Transverse colon (tissue), 3 donors: Measurements from ENCODE around the gene CREB5.

ENCODE experiments used
- EP300 ChIP-seq: sonication (generic); formaldehyde crosslinking; IDR thresholded peaks from one replicate; pipeline ENCODE4 v1.6.1; 2017; ENCODE audit warnings: antibody characterized with exemption, low read depth
- POLR2A ChIP-seq: fragments of 450-650 bp; IDR thresholded peaks from one replicate; pipeline ENCODE4 v1.6.1; 2016; ENCODE audit warnings: antibody characterized with exemption, mild to moderate bottlenecking, moderate library complexity
- TF ChIP-seq, protein P1 (sequence below), 5 experiments: fragments of 200-600 bp in 3 of 5; fragments of 450-650 bp in 2 of 5; sonication (generic) in 3 of 5; IDR thresholded peaks; 1 replicate in 2 of 5; 2 replicates in 3 of 5; pipeline ENCODE4 v1.5.1; 2016 to 2017; ENCODE audit warnings: antibody characterized with exemption in 5 of 5, inconsistent platforms in 3 of 5, mild to moderate bottlenecking in 2 of 5, moderate library complexity in 1 of 5

DNA sequence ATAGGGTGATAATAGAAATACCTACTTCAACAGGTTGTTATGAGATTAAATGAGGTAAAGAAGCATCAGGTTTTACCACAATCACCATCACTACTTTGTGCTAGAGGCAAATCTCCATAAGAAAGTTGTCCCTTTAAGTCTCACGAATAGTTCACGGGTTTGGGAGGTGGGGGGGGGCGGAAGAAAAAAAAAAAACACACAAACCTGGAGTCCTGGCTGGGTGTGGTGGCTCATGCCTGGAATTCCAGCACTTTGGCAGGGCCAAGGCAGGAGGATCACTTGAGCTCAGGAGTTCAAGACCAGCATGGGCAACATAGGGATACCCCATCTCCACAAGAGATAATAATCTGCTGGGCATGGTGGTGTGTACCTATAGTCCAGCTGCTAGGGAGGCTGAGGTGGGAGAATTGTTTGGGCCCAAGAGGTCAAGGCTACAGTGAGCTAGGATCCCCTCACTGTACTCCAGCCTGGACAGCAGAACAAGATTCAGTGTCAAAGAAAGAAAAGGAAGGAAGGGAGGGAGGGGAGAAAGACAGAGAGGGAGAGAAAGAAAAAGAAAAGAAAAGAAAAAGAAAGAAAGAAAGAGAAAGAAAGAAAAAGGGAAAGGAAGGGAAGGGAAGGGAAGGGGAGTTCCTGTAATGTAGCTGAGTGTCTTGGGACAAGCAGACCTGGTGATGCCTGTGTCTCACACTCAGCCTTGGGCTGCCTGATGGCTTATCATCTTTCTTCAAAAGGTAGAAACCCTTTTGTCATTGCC is 231.4 kb downstream of the CREB5 start:
- TF ChIP-seq, protein P1, sequence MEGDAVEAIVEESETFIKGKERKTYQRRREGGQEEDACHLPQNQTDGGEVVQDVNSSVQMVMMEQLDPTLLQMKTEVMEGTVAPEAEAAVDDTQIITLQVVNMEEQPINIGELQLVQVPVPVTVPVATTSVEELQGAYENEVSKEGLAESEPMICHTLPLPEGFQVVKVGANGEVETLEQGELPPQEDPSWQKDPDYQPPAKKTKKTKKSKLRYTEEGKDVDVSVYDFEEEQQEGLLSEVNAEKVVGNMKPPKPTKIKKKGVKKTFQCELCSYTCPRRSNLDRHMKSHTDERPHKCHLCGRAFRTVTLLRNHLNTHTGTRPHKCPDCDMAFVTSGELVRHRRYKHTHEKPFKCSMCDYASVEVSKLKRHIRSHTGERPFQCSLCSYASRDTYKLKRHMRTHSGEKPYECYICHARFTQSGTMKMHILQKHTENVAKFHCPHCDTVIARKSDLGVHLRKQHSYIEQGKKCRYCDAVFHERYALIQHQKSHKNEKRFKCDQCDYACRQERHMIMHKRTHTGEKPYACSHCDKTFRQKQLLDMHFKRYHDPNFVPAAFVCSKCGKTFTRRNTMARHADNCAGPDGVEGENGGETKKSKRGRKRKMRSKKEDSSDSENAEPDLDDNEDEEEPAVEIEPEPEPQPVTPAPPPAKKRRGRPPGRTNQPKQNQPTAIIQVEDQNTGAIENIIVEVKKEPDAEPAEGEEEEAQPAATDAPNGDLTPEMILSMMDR (IDR thresholded peaks at IDR 0.05): no peak
- TF ChIP-seq POLR2A (no peak), EP300 (no peak)
